ENCODE measurements around the gene SLC8A3. TPM values are rescaled to one million over a fixed set of nuclear protein-coding genes. Genes with fewer than 3 reads are reported as not detected.
A peak's percentile ranks its signal among the peaks of the same experiment; 100 is the strongest.
"Not testable (repeated sequence)": the region's sequence is repeated elsewhere in the genome, so short reads cannot be mapped to it uniquely, and the experiment has no call there.

Gene SLC8A3
- total RNA-seq, 1 experiment from 2014 or later: 0.13 TPM

GRCh38 chr14:70229877-70230640, 41.3 kb upstream of the SLC8A3 start:
- H4K8ac ChIP-seq (replicated peaks; ENCODE audit: insufficient read length, low read depth, low read length); H3K79me2 ChIP-seq (ENCODE audit: insufficient read depth, low read length); H3K79me1 ChIP-seq (ENCODE audit: insufficient read depth, low read depth, low read length, poor library complexity, severe bottlenecking); H2BK12ac ChIP-seq (ENCODE audit: insufficient read length, low read depth, low read length); H4K91ac ChIP-seq (ENCODE audit: insufficient read length, low read depth, low read length); H2BK5ac ChIP-seq (ENCODE audit: insufficient read length, low read length); H3K27me3 Mint-ChIP-seq (ENCODE audit: low read depth); H3K18ac ChIP-seq (ENCODE audit: insufficient read length, low read depth, low read length); H2BK15ac ChIP-seq (ENCODE audit: low read depth, low read length); H3K14ac ChIP-seq (ENCODE audit: insufficient read depth, low read length); H2BK20ac ChIP-seq (ENCODE audit: low read depth, low read length, poor library complexity, severe bottlenecking); H4K5ac ChIP-seq (ENCODE audit: insufficient read length, low read depth, low read length); H3K23me2 ChIP-seq (ENCODE audit: insufficient read length, low read depth, low read length, poor library complexity, severe bottlenecking); H3K4me1 ChIP-seq (ENCODE audit: insufficient read depth, low read length); H2AK5ac ChIP-seq (ENCODE audit: insufficient read length, low read length); H3K9me3 ChIP-seq (ENCODE audit: control insufficient read depth, low read depth, low read length); H3K23ac ChIP-seq (ENCODE audit: insufficient read length, low read depth, low read length); H3K27me3 ChIP-seq (ENCODE audit: insufficient read depth, low read length); H2AFZ ChIP-seq (ENCODE audit: low read length); H3K4me2 ChIP-seq (ENCODE audit: insufficient read depth, insufficient read length, low read length); H3T11ph ChIP-seq (ENCODE audit: low read length); H3K56ac ChIP-seq (ENCODE audit: insufficient read length, low read depth, low read length); H3K9ac ChIP-seq (ENCODE audit: extremely low read depth, insufficient read length, low read length); H4K20me1 ChIP-seq (ENCODE audit: control insufficient read depth, insufficient read depth, insufficient read length); H2BK120ac ChIP-seq (ENCODE audit: low read depth, low read length, poor library complexity, severe bottlenecking); H3K4ac ChIP-seq (ENCODE audit: low read depth, low read length); H3K27ac ChIP-seq (ENCODE audit: insufficient read length, low read depth, low read length): not testable (repeated sequence)
- Mint-ChIP-seq H3K4me1 (peaks cover 28 to 30% of the 10 kb centered on the region in 2 experiments), H3K9me3 (peaks cover 10 to 12% of the 10 kb centered on the region in 2 experiments; a peak in 4 of 5 replicates), H3K27ac (peak overlapping the region; percentile 74 to 94 (median 75); a peak in 6 of 7 replicates), H3K36me3 (ENCODE audit: insufficient read depth in 1 of 3, low read depth in 3 of 3) (peaks cover 0 to 16% (median 7%) of the 10 kb centered on the region in 3 experiments; a peak in 5 of 7 replicates), H3K4me3 (peak overlapping the region in 1 of 2 experiments; percentile 2; a peak in 1 of 5 replicates)
- no CpG with 5 or more reads among the region's 9 CpGs for WGBS (ENCODE audit: extremely low coverage, insufficient read length, low lambda C conversion rate)
- DNase-seq: peak; percentile 36

Data from H9 (cell line).